Upper lobe of left lung (tissue), 6 donors: ENCODE data around the gene TMEM132A. TPM values are rescaled to one million over a fixed set of nuclear protein-coding genes. Genes with fewer than 3 reads are reported as not detected.
"Not testable (repeated sequence)": the region's sequence is repeated elsewhere in the genome, so short reads cannot be mapped to it uniquely, and the experiment has no call there.

Source experiments
- ATAC-seq, 2 donors: fragments of 200-7000 bp; cut with Tn5 transposase; one replicate each; pipeline ENCODE4 v1.9.1; 2022; ENCODE audit warnings: mild to moderate bottlenecking in 2 of 2, moderate library complexity in 2 of 2; ENCODE audit not compliant: low FRiP score in 2 of 2
- DNase-seq, 2 donors: peaks; one replicate each; pipeline ENCODE4 v3.0.0-alpha.2; 2019 to 2020
- H3K27ac ChIP-seq, 4 donors: fragments of 200-600 bp; sonication (generic); one replicate each; pipeline ENCODE4 v1.5.1; 2016 to 2019
- H3K27me3 ChIP-seq, 4 donors: fragments of 200-600 bp; sonication (generic); one replicate each; pipeline ENCODE4 v1.5.1; 2017 to 2019
- H3K36me3 ChIP-seq, 4 donors: fragments of 200-600 bp; sonication (generic); one replicate each; pipeline ENCODE4 v1.5.1; 2016 to 2019
- H3K4me1 ChIP-seq, 4 donors: fragments of 200-600 bp; sonication (generic); one replicate each; pipeline ENCODE4 v1.5.1; 2018 to 2019
- H3K4me3 ChIP-seq, 4 donors: fragments of 200-600 bp; sonication (generic); one replicate each; pipeline ENCODE4 v1.5.1; 2017 to 2019; ENCODE audit warnings: mild to moderate bottlenecking in 2 of 4, moderate library complexity in 1 of 4
- H3K9me3 ChIP-seq, 4 donors: fragments of 200-600 bp; sonication (generic); one replicate each; pipeline ENCODE4 v1.5.1; 2018 to 2019
- CTCF ChIP-seq, 6 experiments: fragments of 450-650 bp in 4 of 6; fragments of 200-600 bp in 2 of 6; sonication (generic) in 2 of 6; IDR thresholded peaks; one replicate each; pipeline ENCODE4 v1.5.1; 2016 to 2019; ENCODE audit warnings: antibody characterized with exemption in 6 of 6
- EP300 ChIP-seq, 4 donors: sonication (generic); formaldehyde crosslinking; IDR thresholded peaks; one replicate each; pipeline ENCODE4 v1.5.1; 2017; ENCODE audit warnings: antibody characterized with exemption in 4 of 4, control low read depth in 2 of 4
- POLR2A ChIP-seq, 4 donors: fragments of 450-650 bp; IDR thresholded peaks; one replicate each; pipeline ENCODE4 v1.5.1; 2016 to 2017; ENCODE audit warnings: antibody characterized with exemption in 4 of 4, mild to moderate bottlenecking in 2 of 4
- POLR2AphosphoS5 ChIP-seq, 2 donors: sonication (generic); formaldehyde crosslinking; IDR thresholded peaks; one replicate each; pipeline ENCODE4 v1.5.1; 2017; ENCODE audit warnings: antibody characterized with exemption in 2 of 2
- WGBS, 2 donors: methylation state at CpG; one replicate each; pipeline ENCODE4 v1.1.5; 2017 to 2018; 5-methylcytosine and 5-hydroxymethylcytosine counted together
- total RNA-seq, 6 donors: library from RNA; depleted of rRNA in 4 of 6; stranded (reverse); fragments of >200 nt in 4 of 6; gene quantifications; one replicate each; pipeline versions ENCODE4 v1.1.0 to v1.2.1, GENCODE V29; 2016 to 2021
- donor health status: DM: no; HTN: no; CAD: no; lungs with moderate emphysema.
- donor health status: DM: no; HTN: yes; CAD: no; lungs with severe emphysema.

TMEM132A gene
- total RNA-seq, 6 donors from 2014 or later: 3.6 to 18.2 (median 9.4) TPM

DNA sequence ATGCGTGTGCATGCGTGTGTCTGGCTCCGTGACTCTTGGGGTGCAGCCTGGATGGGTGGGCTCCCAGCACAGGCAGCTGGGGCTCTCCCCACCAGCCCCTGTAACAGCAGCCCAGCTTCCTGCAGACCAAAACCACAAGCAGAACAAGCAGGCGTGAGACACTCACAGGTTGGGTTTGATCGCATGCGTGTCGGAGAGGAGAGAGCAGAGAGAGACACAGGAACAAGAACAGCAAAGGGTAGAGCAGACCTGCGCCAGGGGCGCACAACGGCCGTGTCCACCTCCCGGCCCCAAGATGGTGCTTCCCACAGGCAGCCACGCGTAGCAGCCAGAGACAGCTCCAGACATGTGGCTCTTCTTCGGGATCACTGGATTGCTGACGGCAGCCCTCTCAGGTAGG lies 47.3 kb downstream of the TMEM132A start, which contains the start of gene CD6:
Gene CD6 (plus strand): TSS at position 161 of the 400 bp plus-strand sequence. CDS start 186 bp downstream, at position 347.
- WGBS, 2 donors: 63 to 68% methylated on average over 14 to 16 of the region's 16 CpGs
- TF ChIP-seq POLR2A (IDR thresholded peaks at IDR 0.05): peak in 1 of 4 donors; percentile 45
- TF ChIP-seq CTCF (IDR thresholded peaks at IDR 0.05): no peak
- peaks cover 0 to 4% (median 0%) of the 10 kb centered on the region in 4 donors for H3K9me3 ChIP-seq
- H3K4me3 ChIP-seq: peak within 1 kb of the TSS in 3 of 4 donors; percentile 23 to 36 (median 34)
- no peaks in the 10 kb centered on the region for H3K27me3 ChIP-seq
- ATAC-seq (peak in 1 of 2 donors; percentile 13), DNase-seq (peak in 1 of 2 donors; percentile 58)
- peak within 1 kb of the TSS in 2 of 4 donors; percentile 66 to 72 for H3K27ac ChIP-seq
- H3K36me3 ChIP-seq: no peaks in the 10 kb centered on the region
- H3K4me1 ChIP-seq: peaks cover 0 to 7% (median 2%) of the 10 kb centered on the region in 4 donors

- WGBS, 2 donors: 77 to 85% methylated on average over 9 to 15 of the region's 15 CpGs
- TF ChIP-seq CTCF (IDR thresholded peaks at IDR 0.05): no peak
- TF ChIP-seq POLR2AphosphoS5 (IDR thresholded peaks at IDR 0.05): no peak
- TF ChIP-seq EP300 (IDR thresholded peaks at IDR 0.05): no peak
- TF ChIP-seq POLR2A (IDR thresholded peaks at IDR 0.05): no peak
Observed at GRCh38 chr11:60972182-60973030, 48.1 kb downstream of the TMEM132A start.

DNA sequence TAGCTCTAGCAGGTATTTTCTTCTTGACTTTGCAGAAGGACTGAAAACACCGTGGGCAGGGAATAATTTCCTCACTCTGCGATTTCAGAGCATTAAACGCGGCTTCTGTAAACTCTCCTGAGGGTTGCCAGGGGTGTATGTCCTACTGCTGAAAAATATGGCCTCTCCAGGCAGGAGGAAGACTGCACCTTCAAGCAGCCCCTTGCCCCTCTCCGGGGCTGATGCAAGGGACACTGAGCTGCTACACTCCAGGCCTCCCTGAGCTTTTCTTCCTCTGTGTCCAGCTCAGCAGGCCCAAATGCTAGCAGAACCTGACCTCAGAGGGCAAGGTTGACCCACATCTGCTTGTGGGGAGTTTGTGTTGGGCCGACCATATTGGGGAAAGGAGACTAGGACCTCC lies 49.4 kb downstream of the TMEM132A start:
- H3K9me3 ChIP-seq: no peaks in the 10 kb centered on the region
- peak overlapping the region in 1 of 4 donors; percentile 10 for H3K27ac ChIP-seq
- ATAC-seq (no peak), DNase-seq (no peak)
- H3K27me3 ChIP-seq: no peaks in the 10 kb centered on the region
- peaks cover 0 to 7% (median 2%) of the 10 kb centered on the region in 4 donors for H3K4me1 ChIP-seq
- 82 to 91% methylated on average over 6 of the region's 6 CpGs for WGBS, 2 donors
- H3K4me3 ChIP-seq: no peak overlapping the region
- no peaks in the 10 kb centered on the region for H3K36me3 ChIP-seq
- TF ChIP-seq POLR2AphosphoS5 (IDR thresholded peaks at IDR 0.05): no peak
- no peak for TF ChIP-seq CTCF (IDR thresholded peaks at IDR 0.05)
- TF ChIP-seq POLR2A (IDR thresholded peaks at IDR 0.05): no peak
- TF ChIP-seq EP300 (IDR thresholded peaks at IDR 0.05): no peak

More at GRCh38 chr11:60972182-60973030, 48.1 kb downstream of the TMEM132A start:
- peaks cover 0 to 7% (median 2%) of the 10 kb centered on the region in 4 donors for H3K4me1 ChIP-seq
- H3K36me3 ChIP-seq: no peaks in the 10 kb centered on the region
- H3K4me3 ChIP-seq: peak overlapping the region in 3 of 4 donors; percentile 23 to 36 (median 34)
- DNase-seq (no peak), ATAC-seq (no peak)
- H3K9me3 ChIP-seq: peaks cover 0 to 4% (median 0%) of the 10 kb centered on the region in 4 donors
- H3K27me3 ChIP-seq: no peaks in the 10 kb centered on the region
- H3K27ac ChIP-seq: peak overlapping the region in 2 of 4 donors; percentile 66 to 72

DNA sequence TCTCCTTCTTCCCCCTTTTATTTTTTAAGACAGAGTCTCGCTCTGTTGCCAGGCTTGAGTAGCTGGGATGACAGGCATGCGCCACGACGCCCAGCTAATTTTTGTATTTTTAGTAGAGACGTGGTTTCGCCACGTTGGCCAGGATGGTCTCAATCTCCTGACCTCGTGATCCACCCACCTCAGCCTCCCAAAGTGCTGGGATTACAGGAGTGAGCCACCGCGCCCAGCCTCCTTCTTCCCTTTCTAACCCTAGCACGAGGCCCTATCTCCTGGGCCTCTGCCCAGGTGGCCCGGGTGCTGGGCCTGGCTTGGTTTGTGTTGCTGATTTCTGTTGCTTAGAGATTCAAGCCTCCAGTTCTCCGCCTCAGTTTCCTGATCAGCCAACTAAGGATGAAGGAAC lies 50.1 kb downstream of the TMEM132A start:
- not testable (repeated sequence) for DNase-seq, H3K4me1 ChIP-seq, H3K36me3 ChIP-seq, H3K9me3 ChIP-seq, H3K27me3 ChIP-seq, ATAC-seq, H3K4me3 ChIP-seq, H3K27ac ChIP-seq
- 86 to 94% methylated on average over 13 of the region's 13 CpGs for WGBS, 2 donors

DNA sequence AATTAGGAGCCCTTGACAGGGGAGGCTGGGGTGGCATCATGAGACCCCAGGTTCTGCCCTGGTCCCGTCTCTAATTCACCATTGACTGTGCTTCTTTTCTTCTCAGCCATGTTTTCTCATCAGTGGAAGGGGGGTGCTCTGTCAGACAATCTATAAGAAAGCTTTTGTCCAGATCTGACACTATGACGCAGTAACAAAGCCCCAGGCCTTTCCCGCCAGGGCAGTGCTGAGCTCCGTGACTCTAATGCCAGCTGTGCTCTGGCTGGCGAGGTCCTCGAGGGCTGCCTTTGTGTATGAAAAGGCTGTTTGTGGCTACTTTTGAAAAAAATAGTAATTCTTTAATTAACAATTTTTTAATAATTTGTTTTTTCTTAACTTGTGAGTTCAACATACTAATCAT lies 50.5 kb downstream of the TMEM132A start:
- WGBS, 2 donors: 97% methylated on average over 6 of the region's 6 CpGs
- DNase-seq (no peak), ATAC-seq (no peak)
- Histone ChIP-seq H3K9me3 (no peaks in the 10 kb centered on the region), H3K27me3 (no peaks in the 10 kb centered on the region), H3K4me1 (peaks cover 0 to 7% (median 2%) of the 10 kb centered on the region in 4 donors), H3K27ac (no peak overlapping the region), H3K36me3 (no peaks in the 10 kb centered on the region), H3K4me3 (no peak overlapping the region)
- no peak for TF ChIP-seq POLR2A (IDR thresholded peaks at IDR 0.05)
- no peak for TF ChIP-seq POLR2AphosphoS5 (IDR thresholded peaks at IDR 0.05)
- TF ChIP-seq CTCF (IDR thresholded peaks at IDR 0.05): no peak
- TF ChIP-seq EP300 (IDR thresholded peaks at IDR 0.05): no peak
